NCI-H2227 (cell line): ENCODE measurements around the gene WDR53.
A peak's percentile ranks its signal among the peaks of the same experiment; 100 is the strongest.
"Not testable (repeated sequence)": the region's sequence is repeated elsewhere in the genome, so short reads cannot be mapped to it uniquely, and the experiment has no call there.

Source experiments
- DNase-seq: peaks from one replicate; lab custom pipeline; 2025; ENCODE audit not compliant: unreplicated experiment; lab: John Stamatoyannopoulos, UW

Gene WDR53

DNA sequence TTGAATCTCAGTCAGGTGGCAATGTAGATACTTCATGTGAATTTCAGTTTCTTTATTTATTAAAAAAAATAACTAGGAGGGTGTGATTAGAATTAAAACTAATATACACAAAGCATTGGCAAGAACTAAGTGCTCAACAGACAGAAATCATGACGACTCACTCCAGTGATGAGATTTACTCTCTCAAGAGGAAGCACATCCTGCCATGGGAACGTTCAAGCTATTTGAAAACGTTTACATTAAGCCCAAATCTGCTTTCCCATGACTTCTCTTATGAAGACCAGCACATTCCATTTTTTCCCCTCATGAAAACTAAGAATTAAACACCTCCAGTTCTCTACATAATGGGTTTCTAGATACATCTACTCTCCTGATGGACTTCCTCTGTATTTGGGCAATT is 8.5 kb downstream of the WDR53 start:
- DNase-seq: no peak

DNA sequence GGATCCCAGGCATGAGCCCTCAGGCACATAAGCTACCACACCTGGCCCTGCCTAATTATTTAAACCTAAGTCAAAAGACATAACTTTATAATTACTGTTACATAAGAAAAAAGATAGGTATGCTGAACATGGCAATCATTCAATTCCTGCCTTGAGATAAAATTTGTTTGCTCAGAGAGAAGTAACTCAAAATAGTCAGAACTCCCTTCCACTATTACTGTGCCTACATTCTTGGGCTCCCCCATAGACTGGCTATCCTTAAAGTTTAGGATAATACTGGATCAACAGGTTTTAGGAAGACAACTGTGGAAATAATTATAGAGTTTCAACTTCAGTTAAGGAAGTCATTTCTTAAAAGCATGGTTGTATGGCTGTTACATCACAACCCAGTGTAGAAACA is 9.9 kb downstream of the WDR53 start:
- DNase-seq: no peak

DNA sequence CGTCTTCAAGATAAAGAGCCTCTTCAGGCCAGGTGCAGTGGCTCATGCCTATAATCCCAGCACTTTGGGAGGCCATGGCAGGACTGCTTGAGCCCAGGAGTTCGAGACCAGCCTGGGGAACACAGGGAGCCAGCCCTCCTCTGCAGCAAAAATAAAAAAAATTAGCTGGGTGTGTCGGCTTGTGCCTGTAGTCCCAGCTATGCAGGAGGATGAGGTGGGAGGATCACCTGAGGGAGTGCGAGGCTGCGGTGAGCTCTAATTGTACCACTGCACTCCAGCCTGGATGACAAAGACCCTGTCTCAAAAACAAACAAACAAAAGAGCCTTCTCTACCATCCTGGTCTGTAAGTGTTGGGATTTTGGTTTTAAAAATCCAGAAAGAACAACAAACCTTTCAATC is 11.1 kb downstream of the WDR53 start:
- no peak for DNase-seq

DNA sequence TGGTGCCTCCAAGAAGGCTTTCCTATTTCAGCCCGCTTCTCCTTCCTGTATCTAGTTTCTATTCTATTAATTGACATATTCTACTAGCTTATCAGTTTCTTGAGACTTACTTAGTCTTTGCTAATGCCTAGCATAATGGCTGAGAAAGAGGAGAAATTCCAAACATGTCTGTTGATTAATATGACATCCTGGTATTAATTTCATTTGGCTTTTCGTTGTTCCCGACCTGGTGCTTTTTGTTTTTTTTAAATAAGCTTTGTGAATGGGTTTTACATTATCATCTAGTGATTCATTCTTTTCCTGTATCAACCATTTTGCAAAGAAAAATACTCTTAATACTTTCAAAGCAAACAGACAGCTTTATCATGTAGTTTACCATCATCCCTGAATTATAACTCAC is 13.1 kb downstream of the WDR53 start:
- no peak for DNase-seq

DNA sequence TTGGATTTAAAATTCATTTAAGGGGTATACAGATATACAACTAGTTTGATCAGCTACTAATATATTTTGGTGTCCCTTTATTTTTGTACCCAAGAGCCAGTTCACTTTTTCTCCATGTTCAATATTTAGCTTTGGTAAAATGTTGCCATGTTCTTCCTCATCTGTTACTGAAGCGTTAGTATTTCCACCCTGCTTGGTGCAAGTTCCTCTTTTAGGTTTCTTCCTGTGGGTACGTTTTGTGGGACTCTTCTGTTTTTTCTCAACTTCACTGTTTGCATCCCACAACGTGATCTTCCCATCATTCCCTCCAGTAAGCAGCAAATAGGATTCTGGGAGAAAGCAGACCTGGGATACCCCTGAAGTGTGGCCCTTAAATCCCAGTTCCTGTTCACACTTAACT is 14.1 kb downstream of the WDR53 start:
- DNase-seq: no peak

DNA sequence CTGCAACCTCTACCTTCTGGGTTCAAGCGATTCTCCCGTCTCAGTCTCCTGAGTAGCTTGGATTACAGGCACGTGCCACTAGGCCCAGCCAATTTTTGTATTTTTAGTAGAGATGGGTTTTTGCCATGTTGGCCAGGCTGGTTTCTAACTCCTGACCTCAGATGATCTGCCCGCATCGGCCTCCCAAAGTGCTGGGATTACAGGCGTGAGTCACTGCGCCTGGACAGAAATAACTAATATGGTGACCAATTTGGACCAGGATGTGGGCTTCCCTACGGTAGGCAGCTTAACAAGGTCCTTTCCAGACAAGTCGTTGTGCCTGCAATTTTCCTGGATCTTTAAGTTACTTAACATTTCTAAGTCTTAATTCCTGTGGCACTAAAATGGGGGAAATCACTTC is 14.8 kb downstream of the WDR53 start:
- no peak for DNase-seq

DNA sequence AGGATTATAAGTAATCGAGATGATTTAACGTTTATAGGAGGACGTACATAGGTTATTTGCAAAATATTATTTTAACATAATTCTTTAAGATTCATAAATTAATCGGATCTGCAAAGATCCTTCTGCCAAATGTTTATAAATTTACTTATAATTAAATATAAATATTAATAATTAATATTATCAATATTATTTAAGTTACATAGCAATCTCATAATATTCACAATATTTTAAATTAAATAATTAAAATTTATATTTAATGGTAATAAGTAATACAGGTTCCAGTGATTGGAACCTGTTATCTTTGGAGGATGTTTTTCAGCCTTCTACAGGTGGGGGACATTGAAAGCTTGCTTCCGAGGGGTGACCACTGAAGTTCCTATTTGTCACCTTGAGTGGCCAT is 16.1 kb downstream of the WDR53 start:
- DNase-seq: no peak

DNA sequence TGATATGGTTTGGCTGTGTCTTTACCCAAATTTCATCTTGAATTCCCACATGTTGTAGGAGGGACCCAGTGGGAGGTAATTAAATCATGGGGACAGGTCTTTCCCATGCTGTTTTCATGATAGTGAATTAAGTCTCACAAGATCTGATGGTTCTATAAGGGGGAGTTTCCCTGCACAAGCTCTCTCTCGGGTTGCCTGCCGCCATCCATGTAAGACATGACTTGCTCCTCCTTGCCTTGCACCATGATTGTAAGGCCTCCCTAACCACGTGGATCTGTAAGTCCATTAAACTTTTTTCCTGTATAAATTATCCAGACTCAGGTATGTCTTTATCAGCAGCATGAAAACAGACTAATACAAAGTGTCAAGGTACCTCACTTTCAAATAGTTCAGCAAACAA is 18.2 kb downstream of the WDR53 start:
- not testable (repeated sequence) for DNase-seq

DNA sequence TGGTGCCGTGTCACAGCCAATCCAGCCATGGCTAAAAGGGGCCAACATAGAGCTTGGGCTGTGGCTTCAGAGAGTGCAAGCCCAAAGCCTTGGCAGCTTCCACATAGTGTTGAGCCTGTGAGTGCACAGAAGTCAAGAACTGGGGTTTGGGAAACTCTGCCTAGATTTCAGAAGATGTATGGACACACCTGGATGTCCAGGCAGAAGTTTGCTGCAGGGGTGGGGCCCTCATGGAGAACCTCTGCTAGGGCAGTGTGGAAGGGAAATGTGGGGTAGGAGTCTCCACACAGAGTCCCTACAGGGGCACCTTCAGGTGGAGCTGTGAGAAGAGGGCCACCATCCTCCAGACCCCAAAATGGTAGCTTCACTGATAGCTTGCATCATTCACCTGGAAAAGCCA is 19.0 kb downstream of the WDR53 start:
- DNase-seq: not testable (repeated sequence)

DNA sequence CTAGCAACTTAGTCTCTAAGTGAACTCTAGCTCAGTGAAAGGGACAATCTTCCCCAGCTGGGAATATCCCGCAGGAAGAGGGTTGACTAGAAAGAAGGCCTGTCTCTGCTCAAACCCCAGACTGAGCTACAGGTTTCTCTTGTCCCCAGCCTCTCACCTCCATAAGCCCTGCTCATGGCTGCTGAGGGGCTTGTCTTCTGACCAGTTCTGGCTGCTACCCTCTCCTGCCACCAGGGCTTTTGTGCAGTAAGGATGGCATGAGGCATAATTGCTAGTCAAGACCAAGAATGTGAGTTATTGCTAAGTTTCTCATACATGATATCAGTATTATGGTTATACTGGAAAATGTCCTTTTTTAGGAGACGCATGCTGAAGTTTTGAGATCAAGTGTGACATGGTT is 21.3 kb downstream of the WDR53 start:
- no peak for DNase-seq

DNA sequence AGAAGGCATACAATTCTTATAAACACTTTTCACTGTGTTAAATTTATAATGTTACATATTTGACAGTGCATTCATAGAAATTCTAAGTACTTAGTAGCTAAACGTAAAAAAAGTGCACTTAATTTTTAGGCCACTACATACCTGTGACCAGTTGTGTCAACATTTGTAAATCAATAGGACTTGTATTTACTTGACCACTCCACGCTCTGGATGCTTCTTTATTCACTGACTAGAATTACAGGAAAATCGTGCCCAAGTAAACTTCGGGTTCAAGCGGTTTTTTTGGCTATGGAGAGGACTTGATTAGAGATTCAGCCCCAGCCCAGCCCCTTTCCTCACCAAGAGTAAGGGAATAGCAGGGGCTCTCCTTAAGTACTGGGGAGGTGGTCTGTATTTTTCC is 21.8 kb downstream of the WDR53 start:
- no peak for DNase-seq

DNA sequence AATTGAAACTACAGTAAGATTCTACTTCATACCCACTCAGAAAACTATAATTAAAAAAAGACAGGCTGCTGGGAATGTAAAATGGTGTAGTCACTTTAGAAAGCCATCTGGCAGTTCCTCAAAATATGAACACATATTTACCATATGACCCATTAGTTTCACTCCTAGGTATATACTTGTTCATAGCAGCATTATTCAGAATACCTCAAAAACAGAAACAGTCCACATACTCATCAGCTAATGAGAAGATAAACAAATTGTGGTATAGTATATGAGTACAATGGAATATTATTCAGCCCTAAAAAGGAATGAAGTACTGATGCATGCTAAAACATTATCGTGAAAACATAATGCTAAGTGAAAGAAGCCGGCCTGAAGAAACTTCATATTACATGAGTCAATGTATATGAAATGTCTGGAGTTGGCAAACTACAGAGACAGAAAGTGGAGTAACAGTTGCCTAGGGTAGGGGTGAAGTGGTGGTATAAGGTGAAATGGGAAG is 23.8 kb downstream of the WDR53 start:
- no peak for DNase-seq

DNA sequence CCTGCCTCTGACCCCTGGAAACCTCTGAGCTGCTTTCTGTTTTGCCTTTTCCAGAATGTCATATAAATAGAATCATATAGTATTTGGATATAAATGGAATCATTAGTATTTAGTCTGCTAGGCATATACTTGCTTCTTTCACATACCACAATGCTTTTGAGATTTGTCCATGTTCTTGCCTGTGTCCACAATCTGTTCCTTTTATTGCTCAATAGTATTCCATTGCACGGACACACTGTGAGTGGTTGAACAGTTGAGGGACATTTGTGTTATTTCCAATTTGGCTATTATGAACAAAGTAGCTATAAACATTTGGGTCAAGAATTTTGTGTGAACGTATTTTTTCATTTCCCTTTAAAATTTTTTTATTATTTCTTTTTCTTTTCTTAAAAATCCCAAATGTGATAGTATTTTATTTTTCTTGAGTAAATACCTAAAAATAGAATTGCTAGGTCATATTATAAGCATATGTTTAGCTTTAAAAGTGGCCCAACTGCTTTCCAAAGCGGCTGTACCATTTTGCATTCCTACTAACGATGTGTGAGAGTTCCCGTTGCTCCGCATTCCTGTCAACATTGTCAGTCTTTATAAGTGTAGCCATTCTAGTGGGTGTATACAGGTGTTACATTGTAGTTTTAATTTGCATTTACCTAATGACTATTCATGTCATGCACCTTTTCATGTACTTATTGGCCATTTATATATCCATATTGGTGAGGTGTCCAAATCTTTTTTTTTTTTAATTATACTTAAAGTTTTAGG is 26.5 kb downstream of the WDR53 start:
- DNase-seq: no peak

DNA sequence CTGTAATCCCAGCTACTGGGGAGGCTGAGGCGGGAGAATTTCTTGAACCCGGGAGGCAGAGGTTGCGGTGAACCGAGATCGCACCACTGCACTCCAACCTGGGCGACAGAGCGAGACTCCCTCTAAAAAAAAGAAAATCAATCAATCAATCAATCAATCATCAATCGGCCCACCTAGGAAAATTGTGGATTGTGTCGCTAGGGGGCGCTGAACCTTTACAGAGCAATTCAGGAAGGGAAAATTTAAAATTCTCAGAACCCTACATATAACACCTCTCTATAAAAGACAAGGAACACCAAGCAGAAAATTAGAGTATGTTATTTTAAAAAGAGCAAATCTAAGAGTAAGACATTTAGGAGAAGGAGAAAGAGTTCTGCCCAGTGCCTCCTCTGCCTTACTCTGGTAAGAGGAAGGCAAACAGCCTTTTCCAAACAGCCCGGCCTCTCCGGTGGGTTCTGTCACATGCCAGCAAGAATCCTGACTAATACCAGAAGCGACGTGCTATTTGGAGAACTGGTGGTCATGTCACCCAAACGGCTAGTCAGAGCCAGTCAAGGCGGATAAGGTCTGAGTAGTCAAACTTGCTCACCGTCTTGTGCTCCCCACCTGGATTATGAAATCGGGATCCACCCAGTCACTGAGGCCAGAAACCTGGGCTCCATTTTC is 30.9 kb downstream of the WDR53 start:
- DNase-seq: peak; percentile 10

DNA sequence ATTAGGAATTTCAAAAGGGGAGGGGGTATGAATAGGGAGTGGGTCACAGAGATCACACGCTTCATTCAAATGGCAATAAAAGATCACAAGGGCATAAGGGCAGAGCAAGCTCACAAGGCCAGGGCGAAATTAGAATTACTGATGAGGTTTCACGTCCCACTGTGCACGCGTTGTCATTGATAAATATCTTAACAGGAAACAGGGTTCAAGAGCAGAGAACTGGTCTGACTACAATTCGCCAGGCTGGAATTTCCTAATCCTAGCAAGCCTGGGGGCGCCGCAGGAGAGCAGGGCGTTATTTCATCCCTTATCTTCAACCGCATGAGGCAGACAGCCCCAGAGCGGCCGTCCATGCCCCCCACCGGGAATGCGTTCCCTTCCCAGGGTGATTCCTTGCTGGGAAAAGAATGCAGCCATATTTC is 35.1 kb downstream of the WDR53 start:
- DNase-seq: no peak

DNA sequence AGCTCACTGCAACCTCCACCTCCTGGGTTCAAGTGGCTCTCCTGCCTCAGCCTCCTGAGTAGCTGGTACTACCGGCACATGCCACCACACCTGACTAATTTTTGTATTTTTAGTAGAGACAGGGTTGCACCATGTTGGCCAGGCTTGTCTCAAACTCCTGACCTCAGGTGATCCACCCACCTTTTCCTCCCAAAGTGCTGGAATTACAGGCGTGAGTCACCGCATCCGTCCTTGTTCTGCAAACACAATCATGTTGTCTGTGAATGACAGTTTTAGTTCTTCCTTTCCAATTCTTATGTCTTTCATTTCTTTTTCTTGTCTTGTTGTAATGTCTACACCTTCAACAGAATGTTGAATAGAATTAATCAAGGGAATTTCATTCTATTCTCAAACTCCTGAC is 36.9 kb downstream of the WDR53 start:
- no peak for DNase-seq

DNA sequence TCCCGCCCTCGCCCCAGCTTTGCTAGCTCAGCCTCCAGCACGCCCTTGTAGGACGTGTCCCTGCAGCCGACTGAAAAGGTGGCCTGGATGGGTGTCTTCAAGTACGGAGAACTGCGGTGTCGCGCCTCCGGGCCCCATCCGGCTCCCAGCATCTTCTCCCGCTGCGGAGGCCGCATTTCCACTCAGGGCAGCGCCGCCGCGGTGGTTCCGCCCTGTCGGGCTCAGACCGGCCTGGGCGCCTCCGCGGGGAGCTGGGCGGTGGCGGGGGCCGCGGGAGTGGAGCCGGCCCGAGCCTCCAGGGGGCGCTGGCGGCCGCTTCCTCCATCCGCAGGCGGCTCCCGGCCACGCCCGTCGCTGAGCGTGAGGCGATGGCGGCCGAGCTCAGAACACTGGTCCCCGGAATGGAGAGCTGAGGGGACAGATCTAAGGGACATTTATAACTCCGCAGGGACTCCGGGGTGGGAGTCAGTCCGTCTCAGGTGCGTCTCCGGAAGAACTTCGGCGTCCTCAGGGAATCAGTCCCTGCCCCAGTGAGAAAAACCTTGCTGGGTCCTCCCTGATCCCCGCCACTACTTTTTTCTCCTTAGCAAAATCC is 39.6 kb downstream of the WDR53 start:
- DNase-seq: peak; percentile 92

DNA sequence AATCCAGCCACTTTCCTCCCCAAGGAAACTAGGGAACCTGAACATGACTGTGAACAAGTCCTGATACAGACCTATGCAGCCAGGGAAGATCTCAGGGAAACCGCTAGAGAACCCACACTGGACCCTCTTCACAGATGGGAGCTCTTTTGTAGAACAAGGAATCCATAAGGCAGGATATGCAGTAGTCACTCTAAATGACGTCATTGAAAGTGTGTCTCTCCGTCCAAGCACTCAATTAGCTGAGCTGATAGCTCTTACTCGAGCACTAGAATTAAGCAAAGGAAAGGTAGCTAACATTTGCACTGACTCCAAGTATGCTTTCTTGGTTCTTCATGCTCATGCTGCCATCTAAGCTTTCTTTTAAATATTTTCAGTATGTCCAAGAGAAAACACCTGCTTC is 43.2 kb downstream of the WDR53 start:
- no peak for DNase-seq

DNA sequence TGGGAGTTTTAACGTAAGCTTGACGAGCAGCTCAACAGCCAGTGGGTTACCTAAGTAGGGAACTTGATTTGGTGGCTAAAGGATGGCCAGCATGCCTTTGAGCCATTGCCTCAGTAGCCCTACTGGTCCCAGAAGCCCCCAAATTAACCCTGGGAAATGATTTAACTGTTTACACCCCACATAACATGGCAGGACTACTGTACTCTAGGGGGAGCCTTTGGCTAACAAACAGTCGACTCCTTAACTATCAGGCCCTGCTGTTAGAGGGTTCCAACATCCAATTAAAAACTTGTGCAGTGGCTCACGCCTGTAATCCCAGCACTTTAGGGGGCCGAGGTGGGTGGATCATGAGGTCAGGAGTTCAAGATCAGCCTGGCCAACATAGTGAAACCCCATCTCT is 43.8 kb downstream of the WDR53 start:
- no peak for DNase-seq

DNA sequence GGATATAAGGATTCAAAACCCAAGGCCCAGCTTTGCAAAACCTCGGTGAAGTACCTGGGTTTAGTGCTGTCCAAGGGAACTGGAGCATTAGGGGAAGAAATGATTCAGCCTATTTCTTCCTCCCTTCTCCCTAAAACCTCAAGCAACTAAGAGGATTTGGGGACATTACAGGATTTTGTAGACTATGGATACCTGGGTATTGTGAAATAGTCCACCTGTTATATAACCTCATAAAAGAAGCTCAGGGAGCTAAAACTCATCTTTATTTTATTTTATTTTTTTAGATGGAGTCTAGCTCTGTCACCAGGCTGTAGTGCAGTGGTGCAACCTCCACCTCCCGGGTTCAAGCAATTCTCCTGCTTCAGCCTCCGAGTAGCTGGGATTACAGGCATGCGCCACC is 44.5 kb downstream of the WDR53 start:
- DNase-seq: no peak

DNA sequence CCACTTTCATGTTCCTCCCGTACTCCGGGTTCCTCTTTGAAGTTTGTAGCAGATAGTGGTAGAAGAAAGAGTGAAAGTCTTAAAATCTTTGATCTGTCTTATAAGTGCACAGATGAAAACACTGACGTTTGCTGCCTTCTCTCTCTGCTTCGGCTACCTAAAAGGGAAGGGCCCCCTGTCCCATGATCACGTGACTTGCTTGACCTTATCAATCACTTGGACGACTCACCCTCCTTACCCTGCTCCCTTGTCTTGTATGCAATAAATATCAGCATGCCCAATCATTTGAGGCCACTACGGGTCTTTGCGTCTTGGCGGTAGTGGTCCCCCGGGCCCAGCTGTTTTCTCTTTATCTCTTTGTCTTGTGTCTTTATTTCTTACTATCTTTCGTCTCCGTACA is 47.1 kb downstream of the WDR53 start:
- not testable (repeated sequence) for DNase-seq

DNA sequence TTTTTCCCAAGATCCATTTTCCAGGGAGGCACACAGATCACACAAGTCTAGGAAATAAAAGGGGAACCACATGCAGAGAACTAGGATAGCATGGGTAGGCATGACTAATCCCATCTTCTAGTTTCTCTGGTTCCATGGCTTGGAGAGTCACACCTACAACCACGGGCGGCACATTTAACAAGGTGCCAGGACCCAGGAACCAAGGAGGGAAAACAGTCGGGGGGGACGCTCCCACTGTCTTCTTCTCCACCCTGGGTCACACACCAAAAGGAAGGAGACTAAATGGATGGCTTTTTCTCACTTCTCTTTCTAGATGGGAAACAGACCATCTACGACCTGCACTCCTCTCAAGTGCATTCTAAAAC is 48.7 kb downstream of the WDR53 start:
- no peak for DNase-seq
